GM18907 (cell line): ENCODE data around the gene MYO1F.
"Not testable (repeated sequence)": the region's sequence is repeated elsewhere in the genome, so short reads cannot be mapped to it uniquely, and the experiment has no call there.

Experiments used
- ATAC-seq: cut with Tn5 transposase; IDR thresholded peaks from one replicate; pipeline ENCODE4 v1.9.1; 2021; ENCODE audit warnings: mild to moderate bottlenecking, moderate library complexity; ENCODE audit not compliant: unreplicated experiment

Gene MYO1F

GRCh38 chr19:8577247-8577646, at the start of gene MYO1F:
Gene MYO1F (minus strand): TSS chr19:8577442. CDS start chr19:8577309, 133 bp downstream.
- ATAC-seq: no peak

GRCh38 chr19:8626842-8627241, 49.6 kb upstream of the MYO1F start:
- ATAC-seq: no peak

GRCh38 chr19:8622886-8623285, 45.6 kb upstream of the MYO1F start:
- ATAC-seq: not testable (repeated sequence)

- ATAC-seq: no peak
These were observed 41.5 kb upstream of the MYO1F start for GRCh38 chr19:8618751-8619150.

GRCh38 chr19:8617984-8618383, 40.7 kb upstream of the MYO1F start:
- no peak for ATAC-seq

- ATAC-seq: not testable (repeated sequence)
These were observed 40.1 kb upstream of the MYO1F start for GRCh38 chr19:8617325-8617724.

- ATAC-seq: no peak
These were observed 39.6 kb upstream of the MYO1F start for GRCh38 chr19:8616861-8617260.

- no peak for ATAC-seq
These were observed 38.8 kb upstream of the MYO1F start for GRCh38 chr19:8615813-8616596.

- no peak for ATAC-seq
These were observed 37.8 kb upstream of the MYO1F start for GRCh38 chr19:8615024-8615423.

GRCh38 chr19:8614455-8614854, 37.2 kb upstream of the MYO1F start:
- no peak for ATAC-seq

GRCh38 chr19:8612807-8613171, 35.5 kb upstream of the MYO1F start:
- no peak for ATAC-seq

GRCh38 chr19:8611877-8612806, 34.9 kb upstream of the MYO1F start:
- no peak for ATAC-seq

GRCh38 chr19:8611391-8611876, 34.2 kb upstream of the MYO1F start:
- no peak for ATAC-seq

- ATAC-seq: no peak
These were observed 33.7 kb upstream of the MYO1F start for GRCh38 chr19:8610936-8611300.

- no peak for ATAC-seq
These were observed 33.0 kb upstream of the MYO1F start, which contains the start of gene ADAMTS10 for GRCh38 chr19:8610041-8610935. Gene ADAMTS10 (minus strand): TSS chr19:8610715. CDS start chr19:8605710, 5,005 bp downstream.

GRCh38 chr19:8609279-8610040, 32.2 kb upstream of the MYO1F start:
- no peak for ATAC-seq

GRCh38 chr19:8608941-8609278, 31.7 kb upstream of the MYO1F start:
- no peak for ATAC-seq

GRCh38 chr19:8607386-8607785, 30.1 kb upstream of the MYO1F start:
- no peak for ATAC-seq

GRCh38 chr19:8605514-8605913, 28.3 kb upstream of the MYO1F start:
- no peak for ATAC-seq

- no peak for ATAC-seq
These were observed 24.6 kb upstream of the MYO1F start for GRCh38 chr19:8601796-8602195.
